Measurements from ENCODE around the gene MME.

Gene MME

GRCh38 chr3:155233213-155233612 lies 153.1 kb downstream of the MME start:
- no peak for DNase-seq (ENCODE audit: low read depth in 2 of 2)

Data from stimulated activated CD4-positive, alpha-beta T cell treated with anti-CD3 and anti-CD28 coated beads, Interleukin-15, amount 100 ng/mL, for 48 hours (primary cell).